ENCODE data around the gene FGF3.

DNA sequence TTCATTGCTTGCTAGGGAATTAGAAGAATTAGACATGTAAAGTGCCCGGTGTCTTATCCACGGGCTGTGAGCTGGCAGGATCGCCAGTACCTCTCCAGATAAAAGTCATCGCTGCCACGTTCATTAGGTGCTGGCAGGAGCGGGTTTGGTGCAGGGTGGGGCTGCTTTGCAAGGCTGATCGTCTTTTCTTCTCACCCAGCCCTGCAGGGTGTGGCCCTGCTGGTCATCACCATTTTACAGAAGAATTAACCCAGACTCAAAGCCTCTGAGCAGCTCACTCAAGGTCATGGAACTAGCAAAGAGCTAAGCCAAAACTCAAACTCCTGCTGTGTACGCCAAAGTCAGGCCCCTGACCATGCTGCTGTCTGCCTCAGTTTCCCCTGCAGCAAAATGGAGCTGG lies 38.0 kb downstream of the FGF3 start:
- TF ChIP-seq JUND (IDR thresholded peaks at IDR 0.05; ENCODE audit: low read depth, low read length): no peak
- TF ChIP-seq POLR2AphosphoS5 (IDR thresholded peaks at IDR 0.05; ENCODE audit: low read length): no peak
- no peak for TF ChIP-seq ESRRA (IDR thresholded peaks at IDR 0.05; ENCODE audit: low read length)
- TF ChIP-seq NRF1 (conservative IDR thresholded peaks at IDR 0.05; ENCODE audit: low read depth, low read length): no peak
